Hematopoietic multipotent progenitor cell treated with erythropoietin and hydrocortisone succinate and interleukin-3 and kit ligand, for 4 days (in vitro differentiated cells): ENCODE data around the gene GXYLT1.
"Not testable (repeated sequence)": the region's sequence is repeated elsewhere in the genome, so short reads cannot be mapped to it uniquely, and the experiment has no call there.

Source experiments
- DNase-seq: peaks from one replicate; pipeline ENCODE4 v3.0.0-alpha.2; 2015

Gene GXYLT1, protein sequence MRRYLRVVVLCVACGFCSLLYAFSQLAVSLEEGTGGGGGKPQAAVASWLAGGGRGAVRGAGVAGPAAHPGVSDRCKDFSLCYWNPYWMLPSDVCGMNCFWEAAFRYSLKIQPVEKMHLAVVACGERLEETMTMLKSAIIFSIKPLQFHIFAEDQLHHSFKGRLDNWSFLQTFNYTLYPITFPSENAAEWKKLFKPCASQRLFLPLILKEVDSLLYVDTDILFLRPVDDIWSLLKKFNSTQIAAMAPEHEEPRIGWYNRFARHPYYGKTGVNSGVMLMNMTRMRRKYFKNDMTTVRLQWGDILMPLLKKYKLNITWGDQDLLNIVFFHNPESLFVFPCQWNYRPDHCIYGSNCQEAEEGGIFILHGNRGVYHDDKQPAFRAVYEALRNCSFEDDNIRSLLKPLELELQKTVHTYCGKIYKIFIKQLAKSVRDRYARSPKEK

DNA sequence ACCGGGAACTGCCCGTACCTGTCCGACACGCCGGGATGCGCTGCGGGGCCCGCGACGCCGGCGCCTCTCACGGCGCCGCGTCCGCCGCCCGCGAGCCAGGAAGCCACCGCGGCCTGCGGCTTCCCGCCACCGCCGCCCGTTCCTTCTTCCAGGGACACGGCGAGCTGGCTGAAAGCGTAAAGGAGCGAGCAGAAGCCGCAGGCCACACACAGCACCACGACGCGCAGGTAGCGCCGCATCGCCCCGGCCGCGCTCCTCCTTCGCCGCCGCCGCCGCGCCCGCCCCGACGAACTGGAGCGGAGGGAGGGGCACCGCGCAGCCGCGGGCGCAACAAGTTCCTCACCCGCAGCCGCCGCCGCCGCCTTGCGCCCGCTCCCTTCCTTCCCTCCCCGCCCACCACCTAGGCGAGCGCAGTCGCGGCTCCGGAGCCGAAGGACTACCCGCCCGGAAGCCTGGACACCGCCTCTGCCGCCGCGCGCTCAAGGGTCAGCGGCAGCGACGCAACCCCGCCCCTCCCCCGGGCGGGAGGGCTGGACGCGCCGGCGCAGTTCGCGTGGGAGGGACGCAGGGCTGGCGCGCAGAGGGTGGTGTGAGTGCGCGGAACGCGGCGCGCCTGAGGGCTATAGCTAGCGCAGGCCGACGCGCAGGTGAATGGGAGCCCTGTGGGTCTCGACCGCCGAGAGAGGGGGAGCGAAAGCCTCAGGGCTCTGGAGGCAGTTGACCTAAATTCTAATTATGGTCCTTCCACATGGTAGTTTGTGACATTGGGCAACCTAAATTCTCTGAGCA lies at the start of gene GXYLT1:
TSS of gene GXYLT1 (minus strand) at position 467 of the 789 bp plus-strand sequence. CDS start at position 239, 228 bp downstream.
- peak; percentile 97 for DNase-seq

DNA sequence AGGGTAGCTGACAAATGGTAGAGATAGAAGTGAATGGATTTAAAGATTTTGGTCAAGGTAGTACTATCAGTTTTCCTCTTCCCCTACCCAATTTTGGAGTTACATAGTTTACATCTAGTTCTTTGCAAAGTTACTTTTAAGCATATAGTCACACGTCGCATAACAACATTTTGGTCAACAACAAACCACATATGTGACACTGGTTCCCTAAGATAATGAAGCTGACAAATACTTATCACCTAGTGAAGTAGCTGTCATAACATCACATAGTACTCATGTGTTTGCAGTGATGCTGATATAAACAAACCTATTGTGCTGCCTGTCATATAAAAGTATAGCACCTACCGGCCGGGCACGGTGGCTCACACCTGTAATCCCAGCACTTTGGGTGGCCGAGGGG lies 48.0 kb upstream of the GXYLT1 start:
- peak; percentile 41 for DNase-seq

DNA sequence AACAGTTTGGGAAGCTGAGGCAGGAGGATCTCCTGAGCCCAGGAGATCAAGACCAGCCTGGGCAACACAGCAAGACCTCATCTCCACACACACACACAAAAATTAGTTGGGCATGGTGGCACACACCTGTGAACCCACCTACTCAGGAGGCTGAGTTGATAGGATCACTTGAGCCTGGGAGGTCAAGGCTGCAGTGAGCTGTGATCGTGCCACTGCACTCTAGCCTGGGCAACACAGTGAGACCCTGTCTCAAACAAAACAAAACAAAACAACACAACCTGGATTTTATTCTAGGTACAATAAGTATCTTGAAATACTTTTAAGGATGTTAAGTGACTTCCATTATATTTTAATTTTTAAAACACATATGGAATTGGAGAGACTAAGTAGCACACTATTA lies 47.6 kb upstream of the GXYLT1 start:
- no peak for DNase-seq

DNA sequence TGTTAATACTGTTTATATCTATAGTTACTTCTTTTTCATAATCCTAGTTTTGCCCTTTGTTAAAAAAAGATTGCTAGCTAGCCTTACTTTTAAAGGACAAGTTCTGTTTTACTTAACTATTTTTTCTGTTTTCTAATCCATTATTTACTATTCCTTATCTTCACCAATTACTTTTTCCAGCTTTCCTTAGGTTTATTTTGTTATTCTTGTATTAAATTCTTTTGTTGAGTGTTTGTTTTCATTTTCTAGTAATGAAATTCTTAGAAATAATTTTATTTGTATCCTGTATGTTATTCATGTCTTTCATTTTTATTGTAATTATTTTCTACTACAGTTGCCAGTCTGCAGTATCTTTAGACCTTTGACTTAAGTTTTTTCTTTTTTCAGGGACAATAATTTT lies 45.7 kb upstream of the GXYLT1 start:
- no peak for DNase-seq

DNA sequence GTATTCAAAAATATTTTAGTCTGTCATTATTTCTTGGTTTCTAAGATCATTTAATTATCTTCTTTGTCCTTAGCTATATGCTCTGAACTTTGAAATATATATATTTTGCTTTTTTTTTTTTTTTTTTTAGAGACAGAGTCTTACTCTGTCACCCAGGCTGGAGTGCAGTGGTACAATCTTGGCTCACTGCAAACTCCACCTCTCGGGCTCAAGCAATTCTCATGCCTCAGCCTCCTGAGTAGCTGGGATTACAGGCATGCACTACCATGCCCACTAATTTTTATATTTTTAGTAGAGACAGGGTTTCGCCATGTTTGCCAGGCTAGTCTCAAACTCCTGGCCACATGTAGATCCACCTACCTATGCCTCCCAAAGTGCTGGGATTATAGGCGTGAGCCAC lies 43.6 kb upstream of the GXYLT1 start:
- not testable (repeated sequence) for DNase-seq

DNA sequence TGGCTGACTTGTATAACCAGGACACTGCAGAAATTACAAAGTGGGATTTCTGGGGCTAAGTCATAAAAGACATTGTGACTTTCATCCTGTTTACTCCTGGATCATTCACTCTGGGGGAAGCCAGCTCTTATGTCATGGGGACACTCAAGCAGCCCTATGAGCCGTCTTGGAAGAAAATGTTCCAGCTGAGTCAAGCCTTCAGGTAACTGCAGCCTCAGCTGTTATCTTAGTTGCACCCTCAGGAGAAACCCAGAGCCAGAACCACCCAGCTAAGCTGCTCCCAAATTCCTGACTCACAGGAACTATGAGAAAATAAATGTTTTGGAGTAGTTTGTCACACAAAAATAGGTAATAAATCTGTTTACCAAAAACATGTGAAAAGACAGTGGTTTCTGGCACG lies 43.1 kb upstream of the GXYLT1 start:
- DNase-seq: no peak

DNA sequence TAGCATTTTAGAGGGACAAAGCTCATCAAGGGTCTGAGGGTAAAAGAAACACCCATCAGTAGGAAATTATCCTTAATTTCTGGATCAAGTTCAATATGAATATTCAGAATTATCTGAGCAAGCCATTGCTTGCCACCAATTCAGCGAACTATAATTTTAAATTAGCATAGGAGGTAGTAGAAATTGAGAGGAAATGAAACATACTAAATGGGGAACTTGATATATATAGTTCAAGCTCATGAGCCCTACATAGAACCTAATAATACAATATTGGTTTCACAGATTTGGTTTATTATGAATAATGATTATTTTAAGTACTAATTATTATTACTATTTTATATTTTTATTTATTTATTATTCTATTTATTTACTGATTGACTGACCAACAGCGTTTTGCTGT lies 42.1 kb upstream of the GXYLT1 start:
- DNase-seq: no peak

DNA sequence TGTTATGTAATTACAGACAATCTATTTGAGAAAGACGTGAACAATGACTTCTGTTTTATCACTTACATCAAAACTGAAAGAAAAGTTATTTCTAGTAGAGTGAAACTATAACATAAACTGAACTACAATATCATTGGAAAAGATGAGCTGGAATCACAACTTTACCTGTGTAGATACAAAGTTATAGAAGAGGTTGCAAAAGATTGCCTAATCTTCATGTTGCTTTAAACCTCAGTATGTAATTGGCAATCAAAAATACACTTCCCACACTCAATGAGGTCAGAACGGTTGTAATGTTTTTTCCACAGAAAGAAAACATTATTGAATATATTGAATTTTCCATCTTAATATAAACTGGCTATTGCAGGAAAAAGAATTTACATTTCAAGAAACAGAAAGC lies 37.7 kb upstream of the GXYLT1 start:
- DNase-seq: no peak

DNA sequence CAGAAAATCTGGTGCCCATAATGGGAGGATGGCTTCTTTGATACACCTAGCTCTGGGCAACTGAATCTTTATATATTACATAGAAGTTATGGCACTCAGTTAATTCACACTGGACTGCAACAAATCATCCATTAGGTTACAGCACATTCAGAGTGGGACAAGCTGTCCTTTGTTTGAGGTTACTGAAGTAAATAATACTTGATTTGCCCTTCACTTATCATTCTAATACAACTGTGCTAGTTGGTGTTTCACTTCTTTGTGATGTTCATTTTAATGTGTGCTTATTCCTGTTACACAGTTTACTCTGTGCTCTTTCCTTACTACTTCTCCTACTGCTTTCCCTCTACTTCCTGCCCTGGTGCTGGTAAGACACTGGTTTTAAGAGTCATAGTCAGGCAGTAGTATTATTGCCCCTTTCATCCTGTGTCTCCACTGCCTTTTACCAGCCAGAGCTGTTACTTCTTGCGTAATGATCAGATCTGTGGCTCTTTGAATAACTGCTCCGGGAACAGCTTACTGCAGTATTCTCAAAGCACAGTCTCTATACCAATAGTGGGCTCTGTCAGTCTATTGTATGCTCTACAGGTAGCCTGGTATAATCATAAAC lies 36.4 kb upstream of the GXYLT1 start:
- peak; percentile 67 for DNase-seq

DNA sequence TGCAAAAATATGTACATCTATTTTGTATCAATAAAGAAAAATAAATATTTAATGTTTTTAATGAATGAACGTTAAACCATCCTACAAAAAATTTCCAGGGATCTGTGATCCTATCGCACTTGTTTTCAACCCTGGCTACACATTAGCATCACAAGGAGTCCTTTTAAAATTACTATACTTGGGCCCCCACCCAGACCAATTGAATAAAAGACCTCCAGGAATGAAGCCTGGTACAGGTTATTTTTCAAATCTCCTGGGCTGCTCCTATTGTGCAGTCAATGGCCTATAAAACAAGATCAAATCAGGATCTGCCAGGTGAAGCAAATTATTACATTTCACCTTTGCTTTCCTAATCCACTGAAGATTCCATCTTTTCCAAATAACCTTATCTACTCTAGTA lies 33.4 kb upstream of the GXYLT1 start:
- no peak for DNase-seq

DNA sequence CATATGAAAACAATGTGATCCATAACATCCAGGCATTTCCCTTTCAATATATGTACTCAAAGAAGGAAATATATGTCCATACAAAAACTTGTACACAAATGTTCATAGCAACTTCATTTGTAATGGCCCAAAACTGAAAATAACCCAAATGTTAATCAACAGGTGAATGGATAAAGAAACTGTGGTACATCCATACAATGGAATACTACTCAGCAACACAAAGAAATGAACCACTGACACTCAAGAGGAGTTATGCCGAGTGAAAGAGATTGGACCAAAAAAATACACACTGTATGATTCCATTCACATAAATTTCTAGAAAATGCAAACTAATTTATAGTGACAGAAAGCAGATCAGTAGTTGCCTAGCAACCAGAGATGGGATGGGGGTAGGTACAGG lies 30.3 kb upstream of the GXYLT1 start:
- no peak for DNase-seq

DNA sequence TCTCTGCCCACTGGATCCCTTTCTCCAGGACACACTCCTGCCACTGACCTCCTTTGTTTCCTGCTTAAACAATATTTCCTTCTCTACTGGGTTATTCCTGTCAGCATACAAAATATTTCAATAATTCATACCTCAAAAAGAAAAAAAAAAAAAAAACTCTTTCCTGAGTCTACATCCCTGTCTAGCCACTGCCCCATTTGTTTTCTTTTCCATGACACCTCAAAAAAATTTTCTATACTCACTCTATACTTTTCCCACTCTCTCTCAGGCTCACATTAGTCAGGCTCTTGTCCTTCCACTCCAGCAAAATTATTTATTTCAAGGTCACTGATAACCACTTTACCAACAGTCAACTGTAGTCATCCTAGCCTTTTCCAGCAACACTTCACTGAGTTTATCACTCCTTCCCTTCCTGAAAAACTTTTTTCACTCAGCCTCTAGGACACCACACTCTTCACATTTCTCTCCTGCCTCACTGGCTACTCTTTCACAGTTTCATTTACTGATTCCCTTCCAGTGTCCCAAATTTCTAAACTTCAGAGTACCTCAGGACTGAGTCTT lies 29.4 kb upstream of the GXYLT1 start:
- DNase-seq: no peak

DNA sequence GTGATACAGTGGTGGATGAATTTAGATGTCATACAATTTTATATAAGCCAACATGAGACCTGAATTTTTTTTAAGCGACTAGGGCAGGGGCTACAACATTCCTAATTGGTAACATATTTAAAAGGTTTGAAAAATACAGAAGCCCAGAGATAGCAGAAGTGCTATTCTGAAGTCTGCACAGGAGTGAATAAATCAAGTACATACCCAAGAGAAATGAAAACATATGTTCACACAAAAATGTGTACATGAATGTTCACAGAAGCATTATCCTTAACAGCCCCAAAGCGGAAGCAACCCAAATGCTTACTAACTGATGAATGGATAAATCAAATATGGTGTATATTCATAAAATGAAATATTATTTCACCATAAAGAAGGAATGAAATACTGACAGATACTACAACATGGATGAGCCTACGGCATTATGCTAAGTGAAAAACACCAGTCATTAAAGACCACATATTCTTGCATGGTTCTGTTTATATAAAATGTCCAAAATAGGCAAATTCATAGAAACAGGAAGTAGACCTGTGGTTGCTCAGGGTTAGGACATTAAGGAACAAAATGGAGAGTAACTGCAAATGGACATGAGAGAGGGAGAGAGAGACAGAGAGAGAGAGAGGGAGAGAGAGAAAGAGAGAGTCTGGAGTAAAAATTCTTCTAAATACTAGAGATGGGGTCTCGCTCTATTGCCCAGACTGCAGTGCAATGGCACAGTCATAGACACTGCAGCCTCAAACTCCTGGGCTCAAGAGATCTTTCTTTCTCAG lies 28.0 kb upstream of the GXYLT1 start:
- DNase-seq: peak; percentile 64

DNA sequence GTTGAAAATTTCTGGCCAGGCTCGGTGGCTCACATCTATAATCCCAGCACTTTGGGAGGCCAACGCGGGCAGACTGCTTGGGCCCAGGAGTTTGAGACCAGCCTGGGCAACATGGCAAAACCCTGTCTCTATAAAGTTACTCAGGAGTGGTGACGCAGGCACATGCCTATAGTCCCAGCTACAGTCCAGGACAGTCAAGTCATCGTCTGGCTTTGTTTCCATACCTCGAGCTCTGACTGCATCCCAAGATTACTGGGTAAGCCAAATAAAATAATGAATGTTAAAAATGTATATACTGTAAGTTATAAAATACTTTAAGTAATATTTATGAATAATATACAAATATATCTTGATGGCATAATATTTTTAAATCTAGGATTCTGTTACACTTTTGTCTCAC lies 23.0 kb upstream of the GXYLT1 start:
- no peak for DNase-seq

DNA sequence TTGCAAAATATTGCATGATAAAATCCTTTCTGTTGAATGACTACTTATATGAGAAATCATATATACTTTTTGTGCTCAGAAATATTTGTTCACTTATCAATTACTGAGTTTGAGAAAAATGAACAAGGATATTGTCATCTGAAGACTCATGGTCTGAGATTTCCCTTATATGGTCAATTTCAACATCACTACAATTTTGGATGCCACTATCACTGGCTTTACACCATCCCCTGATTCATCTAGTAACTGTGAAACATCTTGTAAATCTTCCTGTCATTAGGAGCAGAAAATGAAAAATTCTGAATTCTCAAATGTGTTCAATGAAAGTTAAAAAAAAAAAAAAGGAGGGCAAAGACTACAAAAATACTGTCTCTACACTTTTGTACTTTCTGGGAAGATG lies 21.8 kb upstream of the GXYLT1 start:
- no peak for DNase-seq

DNA sequence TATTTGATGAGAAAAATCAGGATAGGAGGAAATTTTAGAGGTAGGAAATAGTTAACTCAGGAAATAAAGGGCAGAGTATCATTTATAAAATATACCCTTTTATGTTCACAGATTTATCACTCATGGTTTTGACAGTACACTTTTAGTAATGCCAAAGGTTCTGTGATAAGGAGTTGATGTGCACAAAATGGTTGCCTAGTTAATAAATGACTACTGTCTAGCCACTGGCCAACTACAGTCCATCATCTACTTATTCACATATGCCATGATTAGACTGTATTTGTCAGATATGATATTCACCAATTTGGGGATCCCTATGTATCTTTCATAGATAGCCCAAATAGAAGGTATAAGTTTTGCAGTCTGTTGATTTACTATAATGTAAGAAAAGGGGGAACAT lies 19.2 kb upstream of the GXYLT1 start:
- DNase-seq: no peak

DNA sequence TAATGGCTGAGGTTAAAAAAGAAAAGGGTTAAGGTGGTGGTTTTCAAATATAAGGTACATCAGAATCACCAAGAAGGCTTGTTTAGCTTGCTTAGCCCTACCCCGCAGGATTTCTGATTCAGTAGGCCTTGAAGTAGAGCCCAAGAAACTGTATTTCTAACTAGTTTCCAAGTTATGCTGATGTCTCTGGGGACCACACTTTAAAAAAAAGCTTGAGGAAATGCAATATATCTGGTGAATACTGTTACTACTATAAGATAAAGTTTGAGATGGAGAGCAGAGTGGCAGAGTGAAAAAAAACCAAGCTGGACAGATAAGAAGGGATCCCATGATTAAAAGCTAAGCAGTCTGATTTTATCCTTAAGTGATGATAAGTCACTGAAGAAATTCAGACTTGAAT lies 18.3 kb upstream of the GXYLT1 start:
- DNase-seq: no peak

DNA sequence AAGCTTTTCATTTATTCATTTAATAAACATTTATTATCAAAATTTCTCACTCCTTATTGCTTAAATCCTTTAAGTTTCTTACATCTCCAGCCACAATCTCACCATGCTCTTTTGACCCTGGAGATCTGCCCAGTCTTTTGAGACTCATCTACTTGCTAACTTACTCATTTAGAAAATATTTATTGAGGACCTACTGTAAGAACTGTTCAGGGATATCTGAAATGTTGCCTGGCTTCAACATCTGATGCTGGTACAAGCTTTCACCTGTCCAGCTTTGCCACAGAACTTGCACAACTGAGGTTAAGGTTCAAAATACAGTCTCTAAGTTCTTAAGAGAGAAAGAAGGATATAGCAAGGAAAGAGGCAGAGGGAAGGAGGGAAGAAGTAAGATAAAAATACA lies 17.5 kb upstream of the GXYLT1 start:
- DNase-seq: no peak

DNA sequence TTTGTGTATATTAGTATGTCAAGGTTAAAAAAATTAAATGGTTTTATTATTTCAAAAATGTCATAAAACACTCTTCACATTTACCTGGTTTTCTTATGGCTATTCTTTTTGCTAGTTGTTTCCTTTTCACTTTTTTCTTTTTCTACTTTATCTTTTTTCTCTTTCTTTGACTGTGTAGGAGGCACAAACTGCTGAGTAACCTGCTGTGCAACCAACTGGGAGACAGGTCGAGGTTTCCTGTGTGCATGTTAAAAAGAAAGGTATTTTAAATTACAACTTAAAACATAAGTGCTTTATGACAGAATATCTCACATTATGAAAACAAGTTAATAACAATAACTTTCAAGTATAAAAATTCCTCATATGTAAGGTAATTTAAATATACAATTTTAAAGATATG lies 16.9 kb upstream of the GXYLT1 start:
- DNase-seq: no peak

DNA sequence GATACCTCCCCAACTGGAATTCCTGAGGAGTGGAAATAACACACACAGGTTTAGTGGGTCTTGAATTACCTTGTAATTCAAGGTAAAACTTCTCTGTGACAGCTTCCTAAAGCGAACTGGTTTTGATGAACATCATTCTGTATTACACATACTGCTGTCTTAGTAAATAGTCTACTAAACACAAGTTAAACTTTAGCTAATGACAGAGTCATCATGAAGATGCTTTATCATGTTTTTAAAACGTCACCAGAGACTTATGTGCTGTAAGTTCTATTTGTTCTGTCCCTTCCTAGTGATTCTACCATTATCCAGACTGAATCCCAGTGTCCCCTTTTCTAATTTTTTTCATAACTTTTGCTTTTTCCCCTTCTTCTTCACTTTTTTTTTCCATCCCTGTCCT lies 11.6 kb upstream of the GXYLT1 start:
- no peak for DNase-seq

DNA sequence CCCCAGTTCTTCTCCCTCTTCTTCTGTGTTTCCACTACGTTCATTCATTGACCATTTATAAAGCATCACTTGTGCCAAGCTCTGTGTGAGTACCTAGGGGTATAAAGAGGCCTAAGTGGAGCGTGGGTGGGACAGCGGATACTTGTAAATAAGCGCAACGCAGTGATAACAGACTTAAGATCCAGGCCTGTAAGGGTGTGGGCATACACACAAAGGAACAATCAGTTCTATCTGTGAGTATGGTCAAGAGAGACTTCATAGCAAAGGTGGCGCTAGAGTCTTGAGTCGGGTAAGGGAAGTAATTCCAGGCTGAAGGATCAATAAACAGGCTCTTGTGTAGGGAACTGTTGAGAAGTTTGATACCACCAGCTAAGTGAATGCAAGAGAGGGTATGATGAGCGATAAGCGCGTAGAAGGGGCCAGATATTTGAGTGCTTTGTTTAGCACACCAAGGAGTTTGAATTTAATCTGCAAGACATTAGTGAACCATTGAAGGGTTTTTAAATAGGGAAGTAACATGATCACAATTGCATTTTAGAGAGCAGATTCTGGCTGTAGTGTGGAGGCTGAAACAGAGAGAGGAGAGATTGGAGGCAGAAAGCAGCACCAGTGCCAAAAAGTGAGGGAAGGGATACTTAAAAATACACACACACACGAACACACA lies 1.0 kb upstream of the GXYLT1 start:
- DNase-seq: peak; percentile 22

DNA sequence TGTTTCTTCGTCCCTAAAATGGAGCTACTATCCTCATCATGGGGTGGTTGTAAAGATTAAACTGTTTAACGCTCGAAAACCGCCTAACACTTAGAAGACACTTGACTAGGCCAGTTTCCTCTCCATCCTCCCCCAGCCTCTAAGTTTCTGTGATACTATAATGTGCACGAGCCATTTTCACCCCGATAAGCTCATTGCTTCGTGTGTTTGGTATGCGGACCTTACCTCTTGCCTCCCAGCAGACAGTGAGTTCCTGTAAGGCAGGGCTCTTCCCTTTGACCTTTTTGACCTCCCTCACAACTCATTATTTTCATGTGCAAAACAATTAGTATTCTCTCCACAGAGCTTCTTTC lies 499 bp upstream of the GXYLT1 start:
- DNase-seq: no peak

DNA sequence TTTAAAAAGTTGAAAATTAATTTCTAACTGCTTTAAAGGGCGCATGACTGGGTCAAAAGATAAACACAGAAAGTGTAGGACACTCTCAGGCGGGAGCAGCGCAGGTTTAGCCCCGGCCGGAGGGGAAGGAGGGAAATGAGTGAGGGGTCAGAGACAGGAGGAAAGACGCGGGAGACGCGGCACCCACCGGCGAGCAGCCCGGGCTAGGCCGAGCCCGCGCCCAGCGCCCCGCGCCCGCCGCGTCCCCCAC lies 591 bp downstream of the GXYLT1 start:
- DNase-seq: no peak
